HepG2 (cell line): ENCODE measurements around the gene COPS3. TPM values are rescaled to one million over a fixed set of nuclear protein-coding genes. Genes with fewer than 3 reads are reported as not detected.
A peak's percentile ranks its signal among the peaks of the same experiment; 100 is the strongest.

Experiments used
- AKAP8 ChIP-seq: sonication (generic); formaldehyde crosslinking; IDR thresholded peaks from 2 replicates; pipeline ENCODE4 v1.5.1; 2020; ENCODE audit warnings: mild to moderate bottlenecking, missing genetic modification reagents
- ETV5 ChIP-seq: IDR thresholded peaks from 2 replicates; pipeline ENCODE4 v1.6.1; 2018; ENCODE audit warnings: missing biosample characterization, missing genetic modification reagents, inconsistent platforms, borderline replicate concordance
- MATR3 ChIP-seq: sonication (generic); formaldehyde crosslinking; IDR thresholded peaks from 2 replicates; pipeline ENCODE4 v1.4.0; 2020; ENCODE audit warnings: missing genetic modification reagents
- MED1 ChIP-seq: sonication (generic); formaldehyde crosslinking; IDR thresholded peaks from 2 replicates; pipeline ENCODE4 v1.4.0; 2020; ENCODE audit warnings: missing genetic modification reagents
- SALL1 ChIP-seq: sonication (generic); formaldehyde crosslinking; IDR thresholded peaks from 2 replicates; pipeline ENCODE4 v1.8.0; 2022; ENCODE audit warnings: mild to moderate bottlenecking, missing genetic modification reagents
- SCMH1 ChIP-seq: sonication (generic); formaldehyde crosslinking; IDR thresholded peaks from 2 replicates; pipeline ENCODE4 v1.9.0; 2021; ENCODE audit warnings: missing genetic modification reagents, mild to moderate bottlenecking, borderline replicate concordance
- SRF ChIP-seq: IDR thresholded peaks from 2 replicates; pipeline ENCODE4 v1.6.1; 2011; ENCODE audit warnings: mild to moderate bottlenecking, low read depth, low read length, moderate library complexity
- SRSF4 ChIP-seq: fragments of 200-400 bp; formaldehyde crosslinking; IDR thresholded peaks from one replicate; pipeline ENCODE4 v1.6.1; 2018; ENCODE audit warnings: mild to moderate bottlenecking, low read depth, low read length, moderate library complexity; ENCODE audit not compliant: poor library complexity, severe bottlenecking
- WIZ ChIP-seq: sonication (generic); formaldehyde crosslinking; IDR thresholded peaks from 2 replicates; pipeline ENCODE4 v1.5.1; 2020; ENCODE audit warnings: mild to moderate bottlenecking, missing genetic modification reagents
- XRCC5 ChIP-seq: fragments of 200-400 bp; formaldehyde crosslinking; optimal IDR thresholded peaks from 2 replicates; pipeline ENCODE3; 2017; ENCODE audit warnings: mild to moderate bottlenecking, low read length
- YY1 ChIP-seq: IDR thresholded peaks from 2 replicates; pipeline ENCODE4 v1.6.1; 2011; ENCODE audit warnings: low read length, low read depth, moderate library complexity, mild to moderate bottlenecking; ENCODE audit not compliant: insufficient read depth, insufficient replicate concordance
- ZNF879 ChIP-seq: sonication (generic); formaldehyde crosslinking; IDR thresholded peaks from 2 replicates; pipeline ENCODE4 v1.8.1; 2023; ENCODE audit warnings: missing genetic modification reagents
- polyA plus RNA-seq, 8 experiments: library from polyadenylated mRNA; depleted of rRNA in 3 of 8; stranded (reverse) in 7 of 8; unstranded in 1 of 8; fragments of >200 nt; fragmentation: Illumina TruSeq in 4 of 8; extraction: Trizol in 4 of 8; gene quantifications; 2 replicates each; pipeline versions ENCODE4 v1.2.1 to v1.2.3, GENCODE V29; 2011 to 2016; ENCODE audit warnings: low read depth in 4 of 8, missing spikeins in 1 of 8, mixed read lengths in 1 of 8; ENCODE audit not compliant: insufficient read depth in 1 of 8
- total RNA-seq, 5 experiments: library from RNA; depleted of rRNA; stranded (reverse); fragments of >200 nt; fragmentation: Illumina TruSeq; extraction: Trizol; gene quantifications; 2 replicates each; pipeline ENCODE4 v1.2.3, GENCODE V29; 2016; ENCODE audit warnings: low read depth in 1 of 5
- TF ChIP-seq, protein P1 (sequence below): sonication (generic); formaldehyde crosslinking; IDR thresholded peaks from 2 replicates; pipeline ENCODE4 v1.5.0; 2020; ENCODE audit warnings: missing genetic modification reagents
- TF ChIP-seq, protein P2 (sequence below): sonication (generic); formaldehyde crosslinking; IDR thresholded peaks from 2 replicates; pipeline ENCODE4 v1.5.1; 2020; ENCODE audit warnings: mild to moderate bottlenecking, missing genetic modification reagents, borderline replicate concordance
- TF ChIP-seq, protein P3 (sequence below): sonication (generic); formaldehyde crosslinking; IDR thresholded peaks from 2 replicates; pipeline ENCODE4 v1.4.0; 2020; ENCODE audit warnings: mild to moderate bottlenecking, missing genetic modification reagents
- TF ChIP-seq, protein P4 (sequence below): sonication (generic); formaldehyde crosslinking; IDR thresholded peaks from 2 replicates; pipeline ENCODE4 v1.5.1; 2020; ENCODE audit warnings: missing genetic modification reagents, mild to moderate bottlenecking, borderline replicate concordance
- TF ChIP-seq, protein P5 (sequence below): IDR thresholded peaks from 2 replicates; pipeline ENCODE4 v1.6.1; 2016; ENCODE audit warnings: low read depth

The COPS3 gene
- total and polyA plus RNA-seq, 2 of the 13 experiments (the other 11 are each of a cell fraction or from before 2014, with no cell fraction given) = 46.3 to 103 TPM

DNA sequence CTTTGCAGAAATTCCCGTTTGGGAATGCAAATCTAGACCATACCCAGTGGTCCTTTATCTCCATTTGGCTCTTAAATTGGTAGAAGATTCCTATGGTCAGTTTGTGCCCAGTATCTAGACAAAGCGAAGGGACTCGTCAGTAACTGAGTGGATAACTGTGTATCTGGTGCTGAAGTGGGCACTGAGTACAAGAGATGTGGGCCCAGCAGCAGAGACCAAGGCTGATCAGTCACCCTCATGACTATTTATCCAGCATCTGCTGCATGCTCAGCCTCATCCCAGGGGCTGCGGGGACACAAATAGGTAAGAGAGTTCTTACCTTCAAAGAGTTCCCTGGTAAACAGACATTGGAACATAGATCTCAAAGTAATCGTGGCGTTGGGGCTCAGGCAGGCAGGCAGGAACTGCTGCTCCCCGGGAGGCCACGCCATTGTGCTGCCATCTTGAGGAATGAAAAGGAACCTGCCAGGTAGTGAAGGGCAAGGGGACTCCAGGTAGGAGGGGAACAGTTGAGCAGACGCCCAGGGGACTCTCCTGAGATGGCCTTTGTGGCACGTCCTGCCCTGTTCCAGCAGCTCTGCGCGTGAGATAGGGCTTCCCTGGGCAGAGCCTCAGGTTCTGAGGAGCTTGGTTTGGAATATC, 32.4 kb upstream of the COPS3 start (continued):
- TF ChIP-seq, protein P1, sequence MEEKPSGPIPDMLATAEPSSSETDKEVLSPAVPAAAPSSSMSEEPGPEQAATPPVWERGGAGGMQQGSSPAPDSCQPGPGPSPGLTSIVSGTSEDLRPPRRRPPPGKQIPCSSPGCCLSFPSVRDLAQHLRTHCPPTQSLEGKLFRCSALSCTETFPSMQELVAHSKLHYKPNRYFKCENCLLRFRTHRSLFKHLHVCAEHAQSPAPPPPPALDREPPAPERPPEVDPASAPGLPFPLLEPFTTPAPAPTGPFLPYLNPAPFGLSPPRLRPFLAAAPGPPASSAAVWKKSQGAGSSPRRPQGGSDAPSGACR = no peak
- TF ChIP-seq ZNF879 = no peak
- TF ChIP-seq ETV5 (CRISPR knock-in tag) = 0 out of 2 replicates have a peak, but pooled peaks have one; percentile 18
- peak; percentile 59 for TF ChIP-seq XRCC5
- no peak for TF ChIP-seq SRF
- TF ChIP-seq, protein P2, sequence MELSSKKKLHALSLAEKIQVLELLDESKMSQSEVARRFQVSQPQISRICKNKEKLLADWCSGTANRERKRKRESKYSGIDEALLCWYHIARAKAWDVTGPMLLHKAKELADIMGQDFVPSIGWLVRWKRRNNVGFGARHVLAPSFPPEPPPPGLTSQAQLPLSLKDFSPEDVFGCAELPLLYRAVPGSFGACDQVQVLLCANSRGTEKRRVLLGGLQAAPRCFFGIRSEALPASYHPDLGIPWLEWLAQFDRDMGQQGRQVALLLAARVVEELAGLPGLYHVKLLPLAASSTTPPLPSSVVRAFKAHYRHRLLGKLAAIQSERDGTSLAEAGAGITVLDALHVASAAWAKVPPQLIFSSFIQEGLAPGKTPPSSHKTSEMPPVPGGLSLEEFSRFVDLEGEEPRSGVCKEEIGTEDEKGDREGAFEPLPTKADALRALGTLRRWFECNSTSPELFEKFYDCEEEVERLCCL (CRISPR knock-in tag) = no peak
- TF ChIP-seq SRSF4 = no peak
- no peak for TF ChIP-seq SCMH1 (CRISPR knock-in tag)
- TF ChIP-seq, protein P3, sequence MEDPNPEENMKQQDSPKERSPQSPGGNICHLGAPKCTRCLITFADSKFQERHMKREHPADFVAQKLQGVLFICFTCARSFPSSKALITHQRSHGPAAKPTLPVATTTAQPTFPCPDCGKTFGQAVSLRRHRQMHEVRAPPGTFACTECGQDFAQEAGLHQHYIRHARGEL (CRISPR knock-in tag) = no peak
- no peak for TF ChIP-seq YY1
- TF ChIP-seq, protein P4, sequence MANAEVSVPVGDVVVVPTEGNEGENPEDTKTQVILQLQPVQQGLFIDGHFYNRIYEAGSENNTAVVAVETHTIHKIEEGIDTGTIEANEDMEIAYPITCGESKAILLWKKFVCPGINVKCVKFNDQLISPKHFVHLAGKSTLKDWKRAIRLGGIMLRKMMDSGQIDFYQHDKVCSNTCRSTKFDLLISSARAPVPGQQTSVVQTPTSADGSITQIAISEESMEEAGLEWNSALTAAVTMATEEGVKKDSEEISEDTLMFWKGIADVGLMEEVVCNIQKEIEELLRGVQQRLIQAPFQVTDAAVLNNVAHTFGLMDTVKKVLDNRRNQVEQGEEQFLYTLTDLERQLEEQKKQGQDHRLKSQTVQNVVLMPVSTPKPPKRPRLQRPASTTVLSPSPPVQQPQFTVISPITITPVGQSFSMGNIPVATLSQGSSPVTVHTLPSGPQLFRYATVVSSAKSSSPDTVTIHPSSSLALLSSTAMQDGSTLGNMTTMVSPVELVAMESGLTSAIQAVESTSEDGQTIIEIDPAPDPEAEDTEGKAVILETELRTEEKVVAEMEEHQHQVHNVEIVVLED (CRISPR knock-in tag) = no peak
- TF ChIP-seq MED1 (CRISPR knock-in tag) = 0 out of 2 replicates have a peak, but pooled peaks have one; percentile 21
- no peak for TF ChIP-seq AKAP8 (CRISPR knock-in tag)
- TF ChIP-seq MATR3 (CRISPR knock-in tag) = no peak
- TF ChIP-seq, protein P5, sequence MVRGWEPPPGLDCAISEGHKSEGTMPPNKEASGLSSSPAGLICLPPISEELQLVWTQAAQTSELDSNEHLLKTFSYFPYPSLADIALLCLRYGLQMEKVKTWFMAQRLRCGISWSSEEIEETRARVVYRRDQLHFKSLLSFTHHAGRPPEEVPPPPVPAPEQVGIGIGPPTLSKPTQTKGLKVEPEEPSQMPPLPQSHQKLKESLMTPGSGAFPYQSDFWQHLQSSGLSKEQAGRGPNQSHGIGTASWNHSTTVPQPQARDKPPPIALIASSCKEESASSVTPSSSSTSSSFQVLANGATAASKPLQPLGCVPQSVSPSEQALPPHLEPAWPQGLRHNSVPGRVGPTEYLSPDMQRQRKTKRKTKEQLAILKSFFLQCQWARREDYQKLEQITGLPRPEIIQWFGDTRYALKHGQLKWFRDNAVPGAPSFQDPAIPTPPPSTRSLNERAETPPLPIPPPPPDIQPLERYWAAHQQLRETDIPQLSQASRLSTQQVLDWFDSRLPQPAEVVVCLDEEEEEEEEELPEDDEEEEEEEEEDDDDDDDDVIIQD = no peak
- no peak for TF ChIP-seq WIZ
- TF ChIP-seq SALL1 = peak; percentile 34
